Airway epithelial cell (primary cell): ENCODE results near the gene C1orf185. TPM values are rescaled to one million over a fixed set of nuclear protein-coding genes. Genes with fewer than 3 reads are reported as not detected.

Source experiments
- total RNA-seq: library from RNA; depleted of rRNA; stranded (reverse); fragments of >200 nt; gene quantifications from 2 replicates; pipeline ENCODE4 v1.2.3, GENCODE V29; 2015

The C1orf185 gene
- total RNA-seq = not detected in 2 replicates

DNA sequence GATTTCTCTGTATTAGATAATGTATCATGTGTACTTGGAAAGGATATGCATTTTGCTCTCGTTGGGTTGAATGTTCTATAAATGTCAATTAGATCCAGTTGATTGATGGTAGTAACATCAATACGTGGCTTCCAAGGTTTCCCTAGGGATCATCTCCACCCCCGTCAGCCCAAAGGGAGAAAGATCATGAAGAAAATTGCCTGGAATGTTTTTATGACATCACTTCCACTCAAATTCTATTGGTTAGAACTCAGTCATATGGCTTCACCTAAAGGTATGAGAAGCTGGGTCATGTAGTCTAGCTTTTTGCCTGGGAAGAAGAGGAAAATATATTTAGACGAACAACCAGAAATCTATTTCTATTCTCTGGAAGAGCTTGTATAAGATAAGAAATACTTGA, at the start of gene C1orf185:
Gene C1orf185, plus strand, starts transcription at position 253 of the 400 bp plus-strand sequence. Its CDS starts 6 bp downstream, at position 259.

Other genes starting within 250 kb of the C1orf185 start
- gene FAF1, start 142.0 kb upstream of the C1orf185 start, total RNA-seq = 39.5 and 47.6 TPM in 2 replicates
- 4.5 and 6.4 TPM in 2 replicates for gene CDKN2C, start 132.0 kb upstream of the C1orf185 start, total RNA-seq
- 50.6 and 60.7 TPM in 2 replicates for gene RNF11, start 134.0 kb downstream of the C1orf185 start, total RNA-seq
- 9.7 and 12.1 TPM in 2 replicates for gene TTC39A, start 228.3 kb downstream of the C1orf185 start, total RNA-seq